GM10266 (cell line): ENCODE results near the gene TBC1D16.
"Not testable (repeated sequence)": the region's sequence is repeated elsewhere in the genome, so short reads cannot be mapped to it uniquely, and the experiment has no call there.

Source experiments
- DNase-seq: peaks from one replicate; pipeline ENCODE4 v3.0.0; 2012; ENCODE audit errors: extremely low spot score
- TF ChIP-seq, protein P1 (sequence below): IDR thresholded peaks from 2 replicates; pipeline ENCODE4 v1.5.1; 2012; ENCODE audit warnings: mild to moderate bottlenecking, low read depth; ENCODE audit not compliant: control insufficient read depth, insufficient read depth; ENCODE audit errors: missing control alignments

The TBC1D16 gene

DNA sequence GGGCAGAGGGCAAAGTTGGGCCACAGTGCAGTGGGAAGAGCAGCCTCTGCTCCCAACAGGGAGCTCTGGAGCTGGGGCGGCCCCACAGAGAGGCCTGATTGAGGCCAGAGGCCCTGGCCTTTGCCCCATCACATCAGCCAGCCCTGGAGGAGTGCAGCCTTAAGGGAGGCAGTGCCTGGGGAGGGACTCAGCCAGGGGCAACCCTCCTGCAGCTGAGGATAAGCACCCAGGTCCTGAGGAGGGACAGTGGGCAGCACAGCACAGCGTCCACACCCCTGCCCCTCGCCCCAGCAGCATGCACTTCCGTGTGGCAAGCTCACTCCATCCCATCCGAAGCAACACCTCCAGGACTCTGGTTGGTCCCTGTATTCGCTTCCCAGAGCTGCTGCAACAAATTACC, 134.5 kb downstream of the TBC1D16 start:
- no peak for DNase-seq
- TF ChIP-seq, protein P1, sequence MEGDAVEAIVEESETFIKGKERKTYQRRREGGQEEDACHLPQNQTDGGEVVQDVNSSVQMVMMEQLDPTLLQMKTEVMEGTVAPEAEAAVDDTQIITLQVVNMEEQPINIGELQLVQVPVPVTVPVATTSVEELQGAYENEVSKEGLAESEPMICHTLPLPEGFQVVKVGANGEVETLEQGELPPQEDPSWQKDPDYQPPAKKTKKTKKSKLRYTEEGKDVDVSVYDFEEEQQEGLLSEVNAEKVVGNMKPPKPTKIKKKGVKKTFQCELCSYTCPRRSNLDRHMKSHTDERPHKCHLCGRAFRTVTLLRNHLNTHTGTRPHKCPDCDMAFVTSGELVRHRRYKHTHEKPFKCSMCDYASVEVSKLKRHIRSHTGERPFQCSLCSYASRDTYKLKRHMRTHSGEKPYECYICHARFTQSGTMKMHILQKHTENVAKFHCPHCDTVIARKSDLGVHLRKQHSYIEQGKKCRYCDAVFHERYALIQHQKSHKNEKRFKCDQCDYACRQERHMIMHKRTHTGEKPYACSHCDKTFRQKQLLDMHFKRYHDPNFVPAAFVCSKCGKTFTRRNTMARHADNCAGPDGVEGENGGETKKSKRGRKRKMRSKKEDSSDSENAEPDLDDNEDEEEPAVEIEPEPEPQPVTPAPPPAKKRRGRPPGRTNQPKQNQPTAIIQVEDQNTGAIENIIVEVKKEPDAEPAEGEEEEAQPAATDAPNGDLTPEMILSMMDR = no peak

DNA sequence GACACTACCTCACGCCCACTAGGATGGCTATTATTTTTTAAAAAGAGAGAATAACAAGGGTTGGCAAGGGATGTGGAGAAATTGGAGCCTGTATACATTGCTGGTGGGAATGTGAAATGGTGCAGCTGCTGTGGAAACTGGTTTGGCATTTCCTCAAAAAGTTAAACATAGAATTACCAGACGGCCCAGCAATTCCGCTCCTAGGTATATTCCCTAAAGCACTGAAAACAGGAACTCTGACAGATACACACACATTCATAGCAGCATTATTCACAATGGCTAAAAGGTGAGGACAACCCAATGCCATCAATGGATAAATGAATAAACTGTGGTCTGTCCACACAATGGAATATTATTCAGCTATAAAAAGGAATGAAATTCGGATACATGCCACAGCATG, 136.1 kb downstream of the TBC1D16 start:
- DNase-seq = no peak
- TF ChIP-seq, protein P1 = no peak

DNA sequence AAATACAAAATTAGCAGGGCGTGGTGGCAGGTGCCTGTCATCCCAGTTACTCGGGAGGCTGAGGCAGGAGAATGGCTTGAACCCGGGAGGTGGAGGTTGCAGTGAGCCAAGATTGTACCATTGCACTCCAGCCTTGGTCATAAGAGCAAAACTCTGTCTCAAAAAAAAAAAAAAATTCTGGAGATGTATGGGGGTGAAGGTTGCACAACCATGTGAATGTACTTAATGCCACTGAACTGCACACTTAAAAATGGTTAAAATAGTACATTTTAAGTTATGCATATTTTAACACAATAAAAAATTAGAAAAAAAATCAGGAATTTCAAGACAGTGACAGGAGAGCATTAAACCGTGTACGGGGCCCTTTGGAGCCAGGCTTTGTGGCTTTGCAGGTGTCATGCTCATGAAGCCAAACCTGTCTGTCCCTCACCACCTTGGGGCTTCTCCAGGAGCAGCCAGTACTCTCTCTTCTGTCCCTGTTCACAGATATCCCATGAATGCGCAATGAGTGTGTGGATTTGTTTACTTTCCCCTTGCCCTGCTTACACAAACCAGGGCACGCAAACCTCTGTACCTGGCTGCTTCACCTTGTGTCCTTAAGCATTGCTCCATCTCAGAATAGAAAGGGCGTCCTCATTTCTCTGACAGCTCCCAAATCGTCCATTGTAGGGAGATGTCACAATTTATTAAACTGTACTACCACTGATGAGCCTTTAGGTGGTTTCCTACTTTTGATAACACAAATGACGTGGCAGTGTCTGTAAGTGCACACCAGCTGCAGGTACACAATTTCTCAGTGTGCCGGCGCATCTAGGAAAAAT, 138.2 kb downstream of the TBC1D16 start:
- DNase-seq = no peak
- TF ChIP-seq, protein P1 = no peak

DNA sequence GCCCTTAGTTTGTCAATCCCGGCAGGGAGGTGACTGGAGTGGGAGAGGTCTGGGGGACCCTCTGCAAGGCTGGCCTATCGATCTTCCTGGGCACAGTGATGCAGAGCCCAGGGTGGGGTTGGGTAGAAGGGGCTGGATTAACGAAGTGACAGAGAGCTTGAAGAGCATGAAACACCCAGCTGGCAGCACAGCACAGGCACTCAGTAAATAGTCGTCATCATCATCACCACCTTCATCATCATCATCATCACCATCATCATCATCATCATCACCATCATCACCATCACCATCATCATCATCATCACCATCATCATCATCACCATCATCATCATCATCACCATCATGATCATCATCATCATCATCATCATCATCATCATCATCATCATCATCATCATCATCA, 142.2 kb downstream of the TBC1D16 start:
- not testable (repeated sequence) for DNase-seq

DNA sequence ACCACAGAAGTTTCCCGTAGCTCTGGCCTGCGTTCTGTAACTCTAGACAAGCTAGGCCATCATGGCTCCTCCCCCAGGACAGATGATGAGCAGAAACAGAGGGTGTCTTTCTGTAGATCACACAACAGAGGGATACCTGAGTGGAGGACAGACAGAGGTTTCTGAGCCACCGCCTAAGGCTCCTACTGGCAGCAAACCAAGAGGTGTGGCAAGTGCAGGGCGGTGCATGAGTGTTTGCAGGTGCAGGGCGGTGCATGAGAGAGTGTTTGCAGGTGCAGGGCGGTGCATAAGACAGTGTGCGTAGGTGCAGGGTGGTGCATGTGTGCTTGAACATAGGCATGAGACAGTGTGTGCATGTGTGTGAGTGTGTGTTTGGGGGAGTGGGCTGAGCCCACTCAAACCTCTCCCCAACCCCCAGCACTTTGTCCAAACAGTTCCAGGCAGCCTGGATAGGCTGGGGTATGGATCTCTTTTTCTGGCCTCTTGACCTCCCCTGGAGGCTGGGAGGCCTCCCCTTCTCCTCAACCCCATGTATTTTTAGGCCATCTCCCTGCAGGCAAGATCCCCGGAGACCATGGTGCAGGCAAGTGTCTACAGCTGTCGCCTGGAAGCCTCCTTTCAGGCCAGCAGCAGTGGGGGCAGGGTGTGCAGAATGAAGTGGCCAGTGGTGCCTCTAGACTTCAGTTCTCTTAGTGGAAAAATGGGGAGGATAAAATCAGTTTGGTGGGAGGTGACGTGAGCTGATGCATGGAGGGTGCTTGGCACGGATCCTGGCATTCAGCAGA, 143.0 kb downstream of the TBC1D16 start:
- TF ChIP-seq, protein P1 = no peak
- DNase-seq = no peak

DNA sequence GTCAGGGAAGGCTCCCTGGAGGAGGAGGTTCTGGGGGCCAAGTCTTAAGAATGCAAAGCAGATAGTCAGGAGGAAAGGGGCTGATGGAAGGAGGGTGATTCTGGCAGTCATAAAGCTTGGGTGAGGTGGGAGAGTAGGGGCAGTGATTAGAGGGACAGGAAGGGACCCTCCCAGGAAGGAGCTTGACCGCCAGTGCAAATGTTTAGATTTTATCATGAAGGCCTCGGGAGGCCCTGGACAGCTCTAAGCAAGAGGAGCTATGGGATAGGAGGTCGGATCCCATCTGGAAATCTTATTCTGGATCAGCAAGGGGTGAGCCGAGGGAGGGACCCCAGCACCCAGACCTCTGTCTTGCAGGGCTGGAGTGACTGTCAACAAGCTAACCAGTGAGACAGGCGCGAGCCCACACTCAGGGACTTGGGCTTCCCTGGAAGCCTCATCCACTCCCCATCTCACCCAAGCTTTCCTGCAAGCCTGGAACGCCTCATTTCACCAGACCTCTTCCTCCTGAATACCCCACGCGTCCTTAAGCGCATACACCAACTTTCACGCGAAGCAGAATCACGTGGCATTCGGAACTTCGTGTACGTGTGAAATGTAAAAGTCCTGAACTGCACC, 144.4 kb downstream of the TBC1D16 start:
- no peak for DNase-seq
- TF ChIP-seq, protein P1 = no peak

DNA sequence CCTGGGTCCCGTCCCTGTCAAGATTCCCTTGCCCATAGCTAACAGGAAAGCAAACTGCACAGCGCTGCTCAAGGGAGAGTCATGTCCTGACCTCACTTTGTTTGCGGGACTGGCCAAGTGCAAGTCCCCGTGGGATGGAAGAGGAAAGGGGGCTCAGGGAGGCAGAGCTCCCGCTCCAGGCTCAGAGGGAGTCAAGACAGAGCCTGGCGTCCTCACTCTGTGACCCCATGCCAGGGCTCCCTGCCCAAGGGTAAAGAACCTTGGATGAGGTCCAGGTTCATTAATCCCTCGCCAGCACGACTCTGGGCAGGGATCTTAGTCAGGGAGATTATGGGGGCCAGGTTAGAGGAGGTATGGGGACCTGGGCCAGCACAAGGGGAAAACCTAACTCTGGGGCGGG, 145.0 kb downstream of the TBC1D16 start:
- TF ChIP-seq, protein P1 = no peak
- no peak for DNase-seq
